Adipocyte (in vitro differentiated cells): Measurements from ENCODE around the gene OR52I2.

Experiments used
- DNase-seq: peaks from one replicate; pipeline ENCODE4 v3.0.0-alpha.2; 2015; ENCODE audit warnings: low read depth
- H3K27me3 ChIP-seq: replicated peaks from 2 replicates; pipeline ENCODE4 v1.7.0; 2013; ENCODE audit warnings: mild to moderate bottlenecking, low read length, moderate library complexity; ENCODE audit not compliant: control insufficient read depth, insufficient read depth
- H3K36me3 ChIP-seq: 2 replicates; pipeline ENCODE4 v1.7.0; 2013; ENCODE audit warnings: low read length, mild to moderate bottlenecking, moderate library complexity; ENCODE audit not compliant: control insufficient read depth, insufficient read depth, severe bottlenecking
- H3K4me1 ChIP-seq: 2 replicates; pipeline ENCODE4 v1.7.0; 2013; ENCODE audit warnings: mild to moderate bottlenecking, low read length, moderate library complexity; ENCODE audit not compliant: control insufficient read depth, insufficient read depth
- H3K4me3 ChIP-seq: 2 replicates; pipeline ENCODE4 v1.7.0; 2013; ENCODE audit warnings: mild to moderate bottlenecking, low read length, moderate library complexity
- H3K9ac ChIP-seq: 2 replicates; pipeline ENCODE4 v1.7.0; 2013; ENCODE audit warnings: mild to moderate bottlenecking, low read length, moderate library complexity
- H3K9me3 ChIP-seq: 2 replicates; pipeline ENCODE4 v1.7.0; 2013; ENCODE audit warnings: mild to moderate bottlenecking, low read length, moderate library complexity; ENCODE audit not compliant: control insufficient read depth

The OR52I2 gene

DNA sequence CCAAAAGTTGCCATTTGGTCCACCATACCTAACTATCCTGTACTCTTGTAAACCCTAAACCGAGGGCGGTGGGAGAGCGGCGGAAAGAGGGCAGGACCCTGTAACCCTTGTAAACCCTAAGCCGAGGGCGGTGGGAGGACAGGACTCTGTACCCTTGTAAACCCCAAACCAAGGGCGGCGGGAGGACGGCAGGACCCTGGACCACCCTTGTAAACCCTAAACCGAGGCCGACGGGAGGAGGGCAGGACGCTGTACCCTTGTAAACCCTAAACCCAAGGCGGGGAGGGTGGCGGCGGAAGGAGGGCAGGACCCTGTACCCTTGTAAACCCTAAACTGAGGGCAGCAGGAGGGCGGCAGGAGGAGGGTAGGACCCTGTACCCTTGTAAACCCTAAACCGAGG, 12.5 kb upstream of the OR52I2 start:
- Histone ChIP-seq H3K36me3 (no peaks in the 10 kb centered on the region), H3K27me3 (no peaks in the 10 kb centered on the region), H3K9me3 (peaks cover under 1% of the 10 kb centered on the region), H3K4me3 (no peak overlapping the region), H3K4me1 (peaks cover 14% of the 10 kb centered on the region), H3K9ac (no peak overlapping the region)
- no peak for DNase-seq

GRCh38 chr11:4576880-4577279, 4.7 kb upstream of the OR52I2 start:
- no peak overlapping the region for H3K4me3 ChIP-seq
- H3K9ac ChIP-seq, result no peak overlapping the region
- H3K27me3 ChIP-seq, result peaks cover 24% of the 10 kb centered on the region
- H3K4me1 ChIP-seq, result no peaks in the 10 kb centered on the region
- no peak for DNase-seq
- no peaks in the 10 kb centered on the region for H3K9me3 ChIP-seq
- H3K36me3 ChIP-seq, result no peaks in the 10 kb centered on the region

DNA sequence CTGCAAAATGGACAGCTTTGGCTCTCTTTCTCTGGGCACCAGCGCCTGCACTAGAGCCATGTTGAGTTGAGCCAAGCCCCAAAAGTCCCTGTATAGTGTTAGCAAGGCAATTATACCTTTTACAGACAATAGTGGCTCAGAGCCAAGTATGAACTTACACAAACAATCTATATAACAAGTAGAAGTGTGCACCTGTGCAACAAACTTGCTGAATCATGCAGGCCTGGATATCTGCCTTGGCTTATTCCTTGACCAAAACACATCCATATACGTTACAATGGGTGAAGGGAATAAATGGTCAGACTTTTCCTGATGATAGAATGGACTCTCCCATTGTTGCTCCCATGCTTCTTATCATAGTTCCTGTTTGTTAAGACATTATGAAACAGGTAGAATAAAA, 3.8 kb upstream of the OR52I2 start:
- no peak for DNase-seq
- Histone ChIP-seq H3K36me3 (no peaks in the 10 kb centered on the region), H3K4me1 (no peaks in the 10 kb centered on the region), H3K27me3 (peaks cover 24% of the 10 kb centered on the region), H3K4me3 (no peak overlapping the region), H3K9me3 (no peaks in the 10 kb centered on the region), H3K9ac (no peak overlapping the region)

DNA sequence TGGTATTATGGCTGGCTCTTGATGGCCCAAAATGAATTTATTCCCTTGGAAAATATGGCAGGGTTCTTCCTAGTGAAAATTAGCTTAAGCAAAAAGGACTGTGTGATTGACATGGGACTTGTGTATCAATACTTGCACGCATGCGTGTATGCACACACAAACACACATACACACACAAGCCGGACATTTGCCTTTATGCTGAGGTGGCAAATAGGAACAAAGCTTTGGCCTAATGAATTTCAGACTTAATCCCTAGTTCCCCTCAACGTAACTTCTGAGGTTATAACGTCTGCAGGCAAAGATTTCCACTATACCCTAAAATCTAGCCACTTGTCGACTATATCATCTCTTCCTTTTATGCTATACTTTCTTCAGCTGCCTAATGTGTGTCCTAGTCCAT, 2.9 kb upstream of the OR52I2 start:
- Histone ChIP-seq H3K4me3 (no peak overlapping the region), H3K9ac (no peak overlapping the region)

GRCh38 chr11:4580124-4580523, 1.4 kb upstream of the OR52I2 start:
- H3K9me3 ChIP-seq, result no peaks in the 10 kb centered on the region
- no peak overlapping the region for H3K4me3 ChIP-seq
- DNase-seq, result no peak
- no peaks in the 10 kb centered on the region for H3K4me1 ChIP-seq
- H3K9ac ChIP-seq, result no peak overlapping the region
- peaks cover 32% of the 10 kb centered on the region for H3K27me3 ChIP-seq
- no peaks in the 10 kb centered on the region for H3K36me3 ChIP-seq

More for the DNA sequence above, 2.9 kb upstream of the OR52I2 start:
- no peaks in the 10 kb centered on the region for H3K36me3 ChIP-seq
- DNase-seq, result no peak
- H3K4me1 ChIP-seq, result no peaks in the 10 kb centered on the region
- peaks cover 26% of the 10 kb centered on the region for H3K27me3 ChIP-seq
- H3K9me3 ChIP-seq, result no peaks in the 10 kb centered on the region

GRCh38 chr11:4589017-4589416, 7.5 kb downstream of the OR52I2 start:
- H3K4me1 ChIP-seq, result no peaks in the 10 kb centered on the region
- H3K4me3 ChIP-seq, result no peak overlapping the region
- DNase-seq, result no peak
- H3K27me3 ChIP-seq, result peaks cover 2% of the 10 kb centered on the region
- no peak overlapping the region for H3K9ac ChIP-seq
- H3K9me3 ChIP-seq, result no peaks in the 10 kb centered on the region
- no peaks in the 10 kb centered on the region for H3K36me3 ChIP-seq

- DNase-seq, result no peak
- no peaks in the 10 kb centered on the region for H3K4me1 ChIP-seq
- H3K4me3 ChIP-seq, result no peak within 1 kb of the TSS
- H3K27me3 ChIP-seq, result no peaks in the 10 kb centered on the region
- no peaks in the 10 kb centered on the region for H3K9me3 ChIP-seq
- no peak within 1 kb of the TSS for H3K9ac ChIP-seq
- H3K36me3 ChIP-seq, result peaks cover 3% of the 10 kb centered on the region
These were observed 12.2 kb downstream of the OR52I2 start, which contains the start of gene OR52I1 for GRCh38 chr11:4593739-4594138. TSS of gene OR52I1 (plus strand) at chr11:4594039. CDS start at chr11:4594039, 0 bp downstream.

GRCh38 chr11:4605057-4605456, 23.5 kb downstream of the OR52I2 start:
- Histone ChIP-seq H3K9ac (no peak overlapping the region), H3K9me3 (no peaks in the 10 kb centered on the region), H3K4me3 (no peak overlapping the region), H3K4me1 (peaks cover 17% of the 10 kb centered on the region), H3K27me3 (no peaks in the 10 kb centered on the region), H3K36me3 (peaks cover 33% of the 10 kb centered on the region)
- no peak for DNase-seq

DNA sequence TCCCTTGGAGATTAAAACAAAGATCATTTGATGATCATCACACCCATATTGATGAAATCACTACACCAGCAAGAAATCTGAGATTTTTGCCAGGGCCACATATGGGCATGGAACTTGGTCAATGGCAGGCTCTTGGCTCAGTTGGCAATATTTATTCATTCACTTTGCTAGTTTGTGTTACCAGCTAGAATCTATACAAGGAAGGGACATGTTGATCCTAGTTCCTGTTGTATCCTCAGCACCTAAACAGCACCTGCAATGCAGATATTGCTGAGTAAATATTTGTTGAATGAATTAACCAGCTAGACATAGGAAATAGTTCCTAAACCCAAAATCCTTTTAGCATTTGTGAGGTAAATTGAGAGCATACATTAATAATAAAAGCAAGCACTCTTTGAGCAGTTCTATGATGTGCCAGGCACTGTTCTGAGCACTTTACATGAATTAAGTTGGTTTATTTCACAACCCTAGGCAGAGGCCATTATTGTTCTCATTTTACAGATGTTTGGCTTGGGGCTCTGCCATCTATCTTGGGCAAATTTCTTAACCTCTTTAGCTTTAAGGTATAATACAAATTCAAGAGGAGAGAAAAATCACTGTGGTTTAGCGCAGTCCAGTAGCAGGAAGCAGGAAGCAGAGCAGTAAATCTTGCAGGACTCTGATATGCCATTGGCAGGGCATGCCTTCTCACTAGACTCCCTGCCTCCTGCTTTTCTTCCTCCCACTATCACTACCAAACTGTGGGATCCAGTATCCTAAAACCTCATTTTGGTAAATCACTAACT, 24.9 kb downstream of the OR52I2 start:
- DNase-seq, result peak; percentile 76
- Histone ChIP-seq H3K9ac (no peak overlapping the region), H3K27me3 (no peaks in the 10 kb centered on the region), H3K9me3 (no peaks in the 10 kb centered on the region), H3K4me3 (peak overlapping the region; percentile 86), H3K4me1 (peaks cover 17% of the 10 kb centered on the region), H3K36me3 (peaks cover 19% of the 10 kb centered on the region)

DNA sequence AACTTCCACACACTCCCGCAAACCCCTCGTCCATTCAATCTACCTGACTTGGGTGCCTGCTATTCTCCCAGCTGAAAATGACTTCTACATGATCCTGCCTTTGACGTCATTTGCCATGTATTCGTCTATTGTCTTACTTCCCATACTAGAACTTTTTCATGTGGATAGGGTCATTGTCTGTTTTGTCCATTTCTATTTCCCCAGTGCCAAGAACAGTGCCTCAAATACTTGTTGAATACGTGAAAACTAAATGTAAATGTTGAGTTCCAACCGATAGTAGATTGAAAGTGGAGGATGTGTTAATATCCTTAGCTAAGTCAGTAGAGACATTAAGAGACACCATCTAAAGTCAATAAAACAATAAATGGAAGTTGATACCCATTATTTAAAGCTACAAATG, 25.6 kb downstream of the OR52I2 start:
- peak; percentile 11 for DNase-seq
- H3K9me3 ChIP-seq, result no peaks in the 10 kb centered on the region
- peak overlapping the region; percentile 86 for H3K4me3 ChIP-seq
- peak overlapping the region; percentile 91 for H3K9ac ChIP-seq
- H3K4me1 ChIP-seq, result peaks cover 17% of the 10 kb centered on the region
- H3K27me3 ChIP-seq, result no peaks in the 10 kb centered on the region
- peaks cover 12% of the 10 kb centered on the region for H3K36me3 ChIP-seq

- peak; percentile 98 for DNase-seq
- Histone ChIP-seq H3K36me3 (peaks cover 8% of the 10 kb centered on the region), H3K4me1 (peaks cover 17% of the 10 kb centered on the region), H3K27me3 (no peaks in the 10 kb centered on the region), H3K9ac (peak within 1 kb of the TSS; percentile 91), H3K9me3 (no peaks in the 10 kb centered on the region), H3K4me3 (peak within 1 kb of the TSS; percentile 86)
These were observed 26.5 kb downstream of the OR52I2 start, which contains the start of gene TRIM68 for GRCh38 chr11:4607781-4608666. TSS of gene TRIM68 (minus strand) at chr11:4608231. CDS start at chr11:4605504, 2,727 bp downstream.
